ENCODE measurements around the gene HTRA3.

The HTRA3 gene

DNA sequence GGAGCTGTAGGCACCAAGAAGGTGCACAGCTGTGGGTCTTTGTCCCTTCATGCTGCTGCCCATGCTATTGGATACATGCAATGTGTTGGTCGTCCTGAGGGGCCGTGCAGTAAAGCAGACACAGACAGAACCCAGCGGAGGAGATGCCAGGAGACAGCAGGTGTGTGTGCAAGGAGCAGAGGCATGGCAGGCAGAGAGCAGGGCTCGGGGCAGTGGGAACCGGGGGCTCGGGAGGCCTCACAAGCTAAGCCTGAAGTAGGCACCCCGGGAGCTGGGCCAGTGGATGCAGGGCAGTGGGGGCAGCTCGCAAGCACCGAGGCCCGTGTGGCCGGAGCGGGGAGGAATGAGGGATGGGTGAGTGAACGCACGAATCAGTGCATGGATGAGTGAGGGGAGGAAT is 13.2 kb downstream of the HTRA3 start:
- DNase-seq = no peak

GRCh38 chr4:8283161-8283560 is 13.6 kb downstream of the HTRA3 start:
- DNase-seq = no peak

- DNase-seq = no peak
Measured at GRCh38 chr4:8283631-8284121, 14.1 kb downstream of the HTRA3 start.

DNA sequence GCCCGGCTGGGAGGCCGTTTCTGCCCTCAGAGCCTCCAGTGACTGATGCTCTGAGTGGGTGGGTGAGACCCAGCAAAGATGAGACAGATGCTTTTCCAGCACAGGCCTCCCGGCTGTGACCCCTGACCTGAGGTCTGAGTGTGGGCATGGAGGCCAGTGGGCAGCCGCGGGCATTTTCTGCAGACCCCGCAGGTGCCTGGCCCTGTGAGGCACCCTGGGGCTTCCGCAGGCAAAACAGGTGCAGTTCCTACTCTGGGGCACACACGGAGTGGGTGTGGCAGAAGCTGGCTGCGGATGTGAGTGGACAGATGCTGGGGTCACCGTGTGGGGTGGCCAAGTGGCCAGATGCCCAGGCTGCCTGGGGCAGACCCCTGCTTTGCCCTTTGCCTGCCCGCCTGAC is 14.8 kb downstream of the HTRA3 start:
- DNase-seq = no peak

DNA sequence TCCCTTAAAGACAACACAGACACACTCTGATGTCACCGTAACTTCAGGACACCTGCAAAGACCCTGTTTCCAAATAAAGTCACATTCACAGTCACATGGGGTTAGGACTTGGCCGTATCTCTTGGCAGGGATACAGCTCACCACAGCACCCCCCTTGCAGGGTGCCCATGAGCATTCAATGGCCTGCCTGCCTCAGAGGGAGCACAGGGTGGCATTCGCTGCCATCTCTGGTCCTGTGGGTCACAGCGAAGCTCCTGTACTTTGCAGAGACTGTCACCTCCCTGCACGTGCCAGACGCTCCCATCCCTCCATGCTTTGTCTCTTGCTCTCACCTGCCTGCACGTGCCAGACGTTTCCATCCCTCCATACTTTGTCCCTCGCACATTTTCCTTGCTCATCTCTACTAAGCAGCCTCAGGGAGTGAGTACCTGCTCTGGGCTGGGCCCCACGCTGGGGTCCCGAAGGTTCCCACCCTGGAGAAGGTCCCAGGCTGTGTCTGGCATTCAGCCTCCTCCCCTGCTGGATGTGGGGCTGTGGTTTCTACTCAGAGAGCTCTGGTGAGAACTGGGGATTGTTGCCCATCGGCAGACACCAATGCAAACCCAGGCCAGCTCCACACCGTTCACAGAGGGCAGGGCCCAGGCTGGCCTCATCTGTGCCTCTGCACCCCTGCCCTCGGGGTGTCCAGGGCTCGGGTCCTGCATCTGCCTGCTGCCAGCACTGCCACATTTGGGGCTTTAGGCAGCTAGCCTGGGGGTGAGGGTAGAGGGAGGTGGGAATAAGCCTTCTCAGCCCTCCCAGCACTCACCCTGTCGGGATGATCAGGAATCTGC is 15.8 kb downstream of the HTRA3 start:
- no peak for DNase-seq

GRCh38 chr4:8285976-8286718 is 16.6 kb downstream of the HTRA3 start:
- no peak for DNase-seq

DNA sequence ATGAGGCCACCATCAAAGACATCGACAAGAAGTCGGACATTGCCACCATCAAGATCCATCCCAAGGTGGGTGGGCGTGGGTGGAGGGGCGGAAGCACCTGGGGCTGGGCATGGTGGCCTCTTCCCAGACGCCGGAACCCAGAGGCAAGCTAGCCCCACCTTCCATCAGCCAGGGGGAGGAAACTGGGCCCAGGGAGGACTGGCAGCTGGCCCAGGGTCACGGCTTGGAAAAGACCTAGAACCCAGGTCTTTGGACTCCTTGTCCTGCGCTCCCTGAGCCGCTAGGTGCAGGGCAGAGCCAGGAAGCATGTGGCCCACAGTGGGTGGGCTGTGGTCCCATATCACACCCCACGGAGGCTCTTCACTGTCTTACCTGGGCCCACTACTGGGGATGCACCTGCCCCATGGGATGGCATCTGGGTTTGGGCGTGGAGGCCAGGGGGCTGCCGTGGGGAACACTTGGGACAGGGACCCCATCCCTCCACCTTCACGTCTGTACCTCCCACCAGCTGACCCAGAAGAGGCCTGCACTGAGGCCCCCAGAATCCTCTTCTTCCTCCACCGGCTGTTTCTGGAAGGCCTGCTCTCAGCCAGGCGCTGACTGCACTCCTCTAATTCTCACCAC is 17.3 kb downstream of the HTRA3 start:
- DNase-seq = no peak

DNA sequence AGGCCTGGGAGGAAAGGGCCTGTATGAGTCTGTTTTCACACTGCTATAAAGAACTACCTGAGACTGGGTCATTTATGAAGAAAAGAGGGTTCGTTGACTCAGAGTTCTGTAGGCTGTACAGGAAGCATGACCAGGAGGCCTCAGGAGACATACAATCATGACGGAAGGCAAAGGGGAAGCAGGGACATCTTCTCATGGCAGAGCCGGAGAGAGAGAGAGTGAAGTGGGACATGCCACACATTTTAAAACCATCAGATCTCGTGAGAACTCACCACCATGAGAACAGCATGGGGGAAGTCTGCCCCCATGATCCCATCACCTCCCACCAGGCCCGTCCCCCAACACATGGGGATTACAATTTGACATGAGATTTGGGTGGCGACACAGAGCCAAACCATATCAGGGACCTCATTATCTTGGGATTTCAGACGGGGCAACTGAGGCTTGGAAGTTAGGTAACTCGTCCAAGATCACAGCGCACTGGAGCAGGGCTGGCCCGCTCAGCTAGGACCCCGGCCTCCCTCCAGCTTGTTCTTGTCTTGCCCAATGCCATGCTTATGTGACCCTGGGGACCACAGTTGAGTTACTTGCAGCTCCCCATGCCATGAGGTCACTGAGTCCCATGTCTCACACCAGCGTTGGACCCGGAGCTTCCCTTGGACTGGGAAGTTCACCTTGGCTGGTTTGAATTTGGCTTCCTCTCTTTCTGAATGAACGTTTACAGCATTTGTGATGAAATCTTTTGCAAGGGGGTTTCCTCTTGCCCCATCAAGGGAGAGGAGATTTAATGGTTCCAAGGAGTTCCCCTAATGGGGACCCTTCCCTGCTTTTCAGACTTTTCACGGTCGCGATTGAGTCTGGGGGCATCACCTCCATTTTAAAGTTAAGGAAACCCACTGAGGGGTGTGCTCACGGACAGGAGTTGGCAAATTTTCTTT is 18.1 kb downstream of the HTRA3 start:
- no peak for DNase-seq

- no peak for DNase-seq
Measured at GRCh38 chr4:8289151-8289750, 19.7 kb downstream of the HTRA3 start.

GRCh38 chr4:8289956-8290700 is 20.6 kb downstream of the HTRA3 start:
- DNase-seq = no peak

DNA sequence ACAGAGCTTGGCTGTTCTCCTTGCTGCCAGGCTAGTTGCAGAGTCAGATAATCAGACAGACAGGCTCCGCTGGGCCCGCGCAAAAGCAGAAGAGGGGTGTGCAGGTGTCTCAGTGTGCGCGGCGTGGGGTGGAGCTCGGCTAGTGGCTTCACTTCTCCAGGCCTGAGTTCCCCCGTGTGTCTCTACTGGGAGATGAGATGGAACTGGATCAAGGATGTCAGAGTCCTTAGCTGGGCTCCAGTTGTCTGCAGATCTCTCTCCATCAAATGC is 21.1 kb downstream of the HTRA3 start:
- no peak for DNase-seq

- no peak for DNase-seq
Measured at GRCh38 chr4:8291036-8291682, 21.6 kb downstream of the HTRA3 start.

- DNase-seq = no peak
Measured at GRCh38 chr4:8291701-8292477, 22.3 kb downstream of the HTRA3 start.

GRCh38 chr4:8292478-8293107 is 23.0 kb downstream of the HTRA3 start:
- DNase-seq = no peak

GRCh38 chr4:8293131-8293975 is 23.8 kb downstream of the HTRA3 start:
- no peak for DNase-seq

GRCh38 chr4:8294036-8294435 is 24.5 kb downstream of the HTRA3 start:
- no peak for DNase-seq

- DNase-seq = no peak
Measured at GRCh38 chr4:8294775-8295174, 25.2 kb downstream of the HTRA3 start.

GRCh38 chr4:8295471-8295870 is 25.9 kb downstream of the HTRA3 start:
- DNase-seq = no peak

GRCh38 chr4:8296491-8296890 is 26.9 kb downstream of the HTRA3 start:
- DNase-seq = no peak
